Right atrium auricular region (tissue), 2 donors: Measurements from ENCODE around the gene SLC2A8. TPM values are rescaled to one million over a fixed set of nuclear protein-coding genes. Genes with fewer than 3 reads are reported as not detected.

Experiments used
- DNase-seq: peaks from one replicate; pipeline ENCODE4 v3.0.0-alpha.2; 2019; ENCODE audit warnings: low spot score
- H3K27ac ChIP-seq, 2 donors: fragments of 200-600 bp; sonication (generic); 1 replicate in 1 of 2; 2 replicates in 1 of 2; pipeline ENCODE4 v1.5.1; 2016 to 2019
- H3K27me3 ChIP-seq, 2 donors: fragments of 200-600 bp; sonication (generic); one replicate each; pipeline versions ENCODE4 v1.5.1 to v1.6.0; 2017 to 2019
- H3K36me3 ChIP-seq: fragments of 200-600 bp; sonication (generic); one replicate; pipeline ENCODE4 v1.5.1; 2016
- H3K4me1 ChIP-seq, 2 donors: fragments of 200-600 bp; sonication (generic); one replicate each; pipeline versions ENCODE4 v1.5.1 to v1.6.0; 2017 to 2019
- H3K4me3 ChIP-seq, 2 donors: fragments of 200-600 bp; sonication (generic); 1 replicate in 1 of 2; 2 replicates in 1 of 2; pipeline ENCODE4 v1.5.1; 2017 to 2019; ENCODE audit warnings: mild to moderate bottlenecking in 1 of 2, moderate library complexity in 1 of 2
- H3K9me3 ChIP-seq, 2 donors: fragments of 200-600 bp; sonication (generic); one replicate each; pipeline ENCODE4 v1.5.1; 2019
- total RNA-seq, 2 donors: library from RNA; depleted of rRNA; stranded (reverse); fragments of >200 nt; gene quantifications; one replicate each; pipeline ENCODE4 v1.1.0, GENCODE V29; 2016
- TF ChIP-seq, protein P1 (sequence below), 2 donors: fragments of 200-600 bp; sonication (generic); IDR thresholded peaks; one replicate each; pipeline ENCODE4 v1.5.1; 2019; ENCODE audit warnings: antibody characterized with exemption in 2 of 2

SLC2A8 gene, protein sequence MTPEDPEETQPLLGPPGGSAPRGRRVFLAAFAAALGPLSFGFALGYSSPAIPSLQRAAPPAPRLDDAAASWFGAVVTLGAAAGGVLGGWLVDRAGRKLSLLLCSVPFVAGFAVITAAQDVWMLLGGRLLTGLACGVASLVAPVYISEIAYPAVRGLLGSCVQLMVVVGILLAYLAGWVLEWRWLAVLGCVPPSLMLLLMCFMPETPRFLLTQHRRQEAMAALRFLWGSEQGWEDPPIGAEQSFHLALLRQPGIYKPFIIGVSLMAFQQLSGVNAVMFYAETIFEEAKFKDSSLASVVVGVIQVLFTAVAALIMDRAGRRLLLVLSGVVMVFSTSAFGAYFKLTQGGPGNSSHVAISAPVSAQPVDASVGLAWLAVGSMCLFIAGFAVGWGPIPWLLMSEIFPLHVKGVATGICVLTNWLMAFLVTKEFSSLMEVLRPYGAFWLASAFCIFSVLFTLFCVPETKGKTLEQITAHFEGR
- total RNA-seq, result 10 to 100 TPM; 19.2 to 19.8 TPM

DNA sequence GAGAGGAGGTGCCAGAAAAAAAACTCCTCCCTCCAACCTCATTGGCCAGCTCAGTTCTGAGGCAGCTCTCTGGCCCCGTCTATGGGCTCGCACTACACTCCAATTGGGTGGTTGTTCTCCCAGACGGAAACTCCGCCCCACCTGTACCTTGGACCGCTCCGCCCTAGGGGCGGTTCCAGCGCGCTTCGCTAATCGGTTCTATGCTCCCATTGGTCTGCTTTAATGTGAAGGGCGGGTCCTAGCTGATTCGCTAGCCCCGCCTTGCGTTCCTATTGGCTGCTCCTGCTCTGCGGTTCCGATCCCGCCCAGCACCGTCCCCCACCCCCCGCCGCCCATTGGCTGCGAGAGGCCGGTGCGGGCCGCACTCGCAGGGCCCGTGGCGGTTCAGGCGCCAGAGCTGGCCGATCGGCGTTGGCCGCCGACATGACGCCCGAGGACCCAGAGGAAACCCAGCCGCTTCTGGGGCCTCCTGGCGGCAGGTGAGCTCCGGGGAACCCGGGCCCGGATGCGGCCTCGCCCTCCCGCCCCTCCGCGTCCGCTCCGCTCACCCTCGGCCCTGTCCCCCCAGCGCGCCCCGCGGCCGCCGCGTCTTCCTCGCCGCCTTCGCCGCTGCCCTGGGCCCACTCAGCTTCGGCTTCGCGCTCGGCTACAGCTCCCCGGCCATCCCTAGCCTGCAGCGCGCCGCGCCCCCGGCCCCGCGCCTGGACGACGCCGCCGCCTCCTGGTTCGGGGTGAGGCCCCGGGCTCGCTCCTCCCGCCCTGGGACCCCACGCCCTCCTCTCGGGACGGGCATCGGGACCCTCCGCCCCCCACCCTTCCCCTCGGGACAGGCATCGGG, at the start of gene SLC2A8:
SLC2A8 (plus strand) TSS at position 362 of the 838 bp plus-strand sequence; CDS start at position 424, 62 bp downstream.
- Histone ChIP-seq H3K27me3 (no peaks in the 10 kb centered on the region), H3K27ac (peak within 1 kb of the TSS; percentile 88 to 89), H3K9me3 (no peaks in the 10 kb centered on the region), H3K36me3 (no peaks in the 10 kb centered on the region), H3K4me1 (peaks cover 0 to 22% of the 10 kb centered on the region in 2 donors), H3K4me3 (peak within 1 kb of the TSS; percentile 66 to 96)
- peak; percentile 99 for DNase-seq
- TF ChIP-seq, protein P1, sequence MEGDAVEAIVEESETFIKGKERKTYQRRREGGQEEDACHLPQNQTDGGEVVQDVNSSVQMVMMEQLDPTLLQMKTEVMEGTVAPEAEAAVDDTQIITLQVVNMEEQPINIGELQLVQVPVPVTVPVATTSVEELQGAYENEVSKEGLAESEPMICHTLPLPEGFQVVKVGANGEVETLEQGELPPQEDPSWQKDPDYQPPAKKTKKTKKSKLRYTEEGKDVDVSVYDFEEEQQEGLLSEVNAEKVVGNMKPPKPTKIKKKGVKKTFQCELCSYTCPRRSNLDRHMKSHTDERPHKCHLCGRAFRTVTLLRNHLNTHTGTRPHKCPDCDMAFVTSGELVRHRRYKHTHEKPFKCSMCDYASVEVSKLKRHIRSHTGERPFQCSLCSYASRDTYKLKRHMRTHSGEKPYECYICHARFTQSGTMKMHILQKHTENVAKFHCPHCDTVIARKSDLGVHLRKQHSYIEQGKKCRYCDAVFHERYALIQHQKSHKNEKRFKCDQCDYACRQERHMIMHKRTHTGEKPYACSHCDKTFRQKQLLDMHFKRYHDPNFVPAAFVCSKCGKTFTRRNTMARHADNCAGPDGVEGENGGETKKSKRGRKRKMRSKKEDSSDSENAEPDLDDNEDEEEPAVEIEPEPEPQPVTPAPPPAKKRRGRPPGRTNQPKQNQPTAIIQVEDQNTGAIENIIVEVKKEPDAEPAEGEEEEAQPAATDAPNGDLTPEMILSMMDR (IDR thresholded peaks at IDR 0.05), result peak in 1 of 2 donors; percentile 35

DNA sequence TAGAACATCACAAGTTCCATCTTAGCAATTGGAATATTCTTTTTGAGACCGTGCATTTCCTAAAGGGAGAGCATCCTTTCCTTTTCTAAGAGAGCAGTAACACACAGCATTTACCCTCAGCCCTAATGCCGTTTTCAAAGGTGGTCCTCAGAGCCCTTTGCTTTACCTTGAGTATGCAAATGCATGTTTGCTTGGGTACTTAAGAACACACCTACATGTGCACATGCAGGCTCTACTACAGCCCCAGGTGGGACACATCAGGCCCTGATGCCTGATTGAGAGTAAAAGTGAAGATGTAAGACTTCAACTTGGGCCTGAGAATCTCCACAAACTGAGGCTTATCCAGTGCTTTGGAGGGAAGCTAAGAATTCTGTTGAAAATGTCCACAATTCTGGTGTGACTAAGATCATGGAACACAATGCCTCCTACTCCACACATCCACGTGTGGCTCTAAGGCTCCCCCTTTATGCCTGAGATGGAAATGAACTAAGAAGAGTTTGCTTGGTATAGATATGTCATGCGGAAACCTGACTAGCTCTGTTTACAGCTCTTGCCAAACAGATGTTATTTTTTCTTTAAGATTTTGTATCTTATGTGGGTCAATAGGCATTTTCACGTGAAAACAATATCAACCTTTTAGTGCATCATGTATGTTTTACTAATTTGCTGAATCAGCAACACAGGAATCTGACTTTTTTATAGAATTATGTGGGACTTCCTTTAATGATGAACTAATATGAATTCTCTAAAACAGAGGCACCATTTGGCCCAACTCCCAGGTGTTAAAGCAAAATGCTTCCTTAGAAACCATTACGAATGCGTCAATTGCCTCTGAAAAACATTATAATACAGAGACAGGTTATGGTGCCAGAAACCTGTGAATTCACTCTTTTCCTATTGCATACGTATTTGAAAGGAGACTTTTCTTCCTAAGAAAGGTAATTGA, 48.9 kb upstream of the SLC2A8 start:
- Histone ChIP-seq H3K27ac (no peak overlapping the region), H3K36me3 (peaks cover 9% of the 10 kb centered on the region), H3K9me3 (no peaks in the 10 kb centered on the region), H3K27me3 (no peaks in the 10 kb centered on the region), H3K4me3 (no peak overlapping the region), H3K4me1 (peaks cover 0 to 9% of the 10 kb centered on the region in 2 donors)
- no peak for DNase-seq
- TF ChIP-seq, protein P1 (IDR thresholded peaks at IDR 0.05), result peak in 1 of 2 donors; percentile 66

DNA sequence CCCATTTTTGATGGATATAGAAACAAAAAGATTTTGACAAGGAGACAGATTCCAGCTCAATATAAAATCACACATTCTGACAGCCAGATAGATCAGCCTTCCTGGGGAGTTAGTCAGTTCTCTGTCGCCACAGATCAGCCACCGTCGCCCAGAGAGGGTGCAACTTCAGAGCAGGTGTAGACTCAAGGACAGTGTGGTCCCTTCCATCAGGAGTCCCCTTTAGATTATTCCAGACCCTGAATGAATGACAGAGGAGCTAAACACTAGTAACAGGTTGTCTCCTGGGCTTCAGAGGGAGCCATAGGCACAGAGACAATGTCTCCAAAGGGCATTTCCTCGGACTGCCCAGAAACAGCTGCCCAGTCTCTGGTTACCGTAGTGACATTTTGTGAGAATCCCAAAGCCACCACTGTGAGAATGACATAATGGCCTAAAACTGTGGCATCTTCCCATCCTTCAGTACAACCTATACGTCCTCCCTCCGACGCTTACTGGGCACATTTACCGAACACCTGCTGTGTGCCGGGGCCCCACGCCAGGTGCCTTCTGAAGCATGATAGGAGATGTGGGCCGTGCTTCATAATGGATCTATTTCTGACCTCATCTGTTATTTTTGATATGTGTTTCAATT, 47.4 kb upstream of the SLC2A8 start:
- H3K27ac ChIP-seq, result no peak overlapping the region
- no peak overlapping the region for H3K4me3 ChIP-seq
- H3K4me1 ChIP-seq, result peaks cover 0 to 5% of the 10 kb centered on the region in 2 donors
- no peaks in the 10 kb centered on the region for H3K27me3 ChIP-seq
- no peak for DNase-seq
- H3K36me3 ChIP-seq, result peaks cover 9% of the 10 kb centered on the region
- TF ChIP-seq, protein P1 (IDR thresholded peaks at IDR 0.05), result no peak
- H3K9me3 ChIP-seq, result no peaks in the 10 kb centered on the region

DNA sequence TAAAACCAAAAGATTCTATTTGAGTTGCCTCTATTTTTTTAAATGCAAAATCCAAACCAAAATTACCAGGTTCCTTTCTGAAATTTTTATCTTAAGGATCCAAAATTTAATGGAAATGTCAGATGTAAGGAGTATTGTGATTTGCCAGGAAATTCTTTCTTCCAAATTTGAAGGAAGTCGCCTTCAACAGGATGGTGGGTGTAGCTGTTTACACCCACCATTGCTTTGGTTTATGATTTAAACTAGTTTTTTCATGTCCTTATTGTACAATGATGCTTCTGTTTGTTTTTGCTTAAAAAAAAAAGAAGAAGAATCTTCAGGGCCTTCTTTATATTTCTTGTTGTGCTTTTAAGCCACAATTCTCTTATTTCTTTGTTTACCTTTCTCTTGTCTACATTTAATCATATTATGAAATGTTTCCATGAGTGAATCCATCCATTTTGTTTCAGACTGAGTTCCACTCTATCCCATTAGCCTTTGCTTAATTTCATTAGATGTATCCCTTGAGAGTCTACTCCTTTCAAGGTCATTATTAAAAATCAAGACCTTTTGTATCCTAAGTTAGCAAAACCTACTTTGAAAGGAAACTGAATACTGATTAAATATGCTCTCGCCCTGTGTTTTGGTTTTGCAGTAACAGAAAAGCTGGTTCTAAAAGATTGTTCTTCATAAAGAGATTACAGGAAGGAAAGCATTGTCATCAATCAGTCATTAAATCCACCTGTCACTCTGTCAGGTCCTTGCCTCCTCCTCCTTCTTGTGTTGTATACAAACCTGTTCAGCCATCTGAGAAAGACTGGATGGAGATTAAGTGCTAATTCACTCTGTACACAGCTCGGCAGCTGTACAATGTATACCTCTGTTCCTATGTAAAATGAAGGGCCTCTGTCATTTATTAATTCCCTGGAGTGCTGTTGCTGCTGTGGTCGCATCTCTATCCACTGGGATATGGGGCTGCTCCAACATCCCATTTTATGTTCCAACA, 45.5 kb upstream of the SLC2A8 start:
- Histone ChIP-seq H3K27ac (no peak overlapping the region), H3K9me3 (no peaks in the 10 kb centered on the region), H3K36me3 (peaks cover 20% of the 10 kb centered on the region), H3K4me3 (no peak overlapping the region), H3K27me3 (no peaks in the 10 kb centered on the region), H3K4me1 (no peaks in the 10 kb centered on the region)
- TF ChIP-seq, protein P1 (IDR thresholded peaks at IDR 0.05), result no peak
- no peak for DNase-seq
